HG02571 (cell line): Measurements from ENCODE around the gene HIBADH.

Experiments
- ATAC-seq: cut with Tn5 transposase; IDR thresholded peaks from one replicate; pipeline ENCODE4 v1.9.1; 2021; ENCODE audit warnings: mild to moderate bottlenecking, moderate library complexity; ENCODE audit not compliant: unreplicated experiment

The HIBADH gene

DNA sequence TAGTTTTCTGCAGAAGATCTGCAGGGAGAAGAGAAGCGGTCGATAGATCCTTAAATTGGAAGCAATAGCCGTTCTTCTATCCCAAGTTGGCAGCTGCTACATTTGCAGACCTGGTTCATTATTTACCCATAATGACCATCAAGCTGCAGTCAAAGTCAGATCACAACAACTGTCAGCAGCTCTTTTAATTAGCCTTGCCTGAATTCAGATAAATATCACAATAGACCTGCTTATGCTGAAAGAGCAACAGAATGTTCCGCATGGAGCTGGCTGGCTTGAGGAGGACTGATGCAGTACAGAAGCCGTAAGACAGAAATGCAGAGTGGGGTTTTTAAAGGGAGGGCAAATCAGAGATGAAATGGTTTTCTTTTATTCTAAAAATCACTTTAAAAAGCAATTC, 109.4 kb downstream of the HIBADH start:
- ATAC-seq = no peak

DNA sequence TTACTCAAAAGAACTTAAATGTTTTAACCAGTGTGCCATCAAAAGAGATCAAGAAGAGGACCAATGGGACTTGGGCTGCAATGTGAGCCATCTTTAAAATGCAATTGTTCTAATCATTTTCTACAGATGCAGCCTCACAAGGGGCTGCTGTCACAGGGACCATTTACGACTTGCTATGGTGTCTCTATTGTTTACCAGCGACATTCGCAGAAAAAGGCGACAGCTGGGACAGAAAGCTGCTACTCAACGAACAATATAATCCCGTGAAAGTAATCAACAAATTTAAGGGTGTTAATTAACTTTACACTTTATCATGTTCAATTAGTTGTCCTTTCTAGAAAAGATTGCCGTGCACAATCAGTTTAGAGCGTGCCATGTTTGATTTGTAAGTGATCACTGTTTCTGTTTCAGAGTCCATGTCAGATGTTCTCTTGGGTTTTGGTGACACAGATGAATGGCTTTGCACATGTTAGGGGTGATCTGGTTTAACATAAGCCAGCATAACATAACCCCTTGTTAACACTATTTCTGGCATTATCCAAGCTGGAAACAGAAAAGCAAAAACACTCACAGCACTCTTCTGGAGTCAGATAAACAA, 110.8 kb downstream of the HIBADH start:
- no peak for ATAC-seq

DNA sequence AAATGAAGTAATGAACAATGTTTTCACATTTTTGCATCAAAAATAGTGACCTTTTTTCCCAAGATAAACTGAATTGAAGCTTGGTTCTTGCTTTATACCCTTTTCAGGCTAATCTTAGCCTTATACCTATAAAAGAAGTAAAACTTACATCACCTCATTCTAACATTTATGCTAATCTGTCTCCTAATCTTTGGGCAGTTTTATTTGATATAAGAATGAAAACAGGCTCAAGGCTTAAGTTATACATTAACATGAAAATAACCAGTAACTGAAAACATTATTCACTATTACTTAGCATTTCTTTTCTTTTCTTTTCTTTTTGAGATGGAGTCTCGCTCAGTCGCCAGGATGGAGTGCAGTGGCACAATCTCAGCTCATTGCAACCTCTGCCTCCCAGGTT, 113.1 kb downstream of the HIBADH start:
- ATAC-seq = no peak

DNA sequence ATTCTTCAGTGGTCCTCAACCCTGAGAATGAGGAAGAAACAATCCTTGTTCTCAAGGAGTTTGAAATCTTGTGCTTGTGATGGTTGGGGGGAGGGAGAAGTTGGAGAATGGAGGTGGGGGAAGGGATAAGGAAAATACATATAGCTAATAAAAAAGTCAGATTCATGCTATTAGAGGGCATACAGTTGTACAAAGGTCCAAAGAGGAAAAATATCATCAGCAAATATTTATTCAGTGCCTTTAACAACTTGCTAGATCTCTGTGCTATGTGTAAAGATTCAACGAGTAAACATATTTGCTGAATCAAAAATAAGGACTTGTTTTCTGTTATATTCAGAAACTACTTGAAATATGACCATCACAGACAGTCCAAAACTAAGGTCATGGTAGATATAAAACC, 114.4 kb downstream of the HIBADH start:
- no peak for ATAC-seq

DNA sequence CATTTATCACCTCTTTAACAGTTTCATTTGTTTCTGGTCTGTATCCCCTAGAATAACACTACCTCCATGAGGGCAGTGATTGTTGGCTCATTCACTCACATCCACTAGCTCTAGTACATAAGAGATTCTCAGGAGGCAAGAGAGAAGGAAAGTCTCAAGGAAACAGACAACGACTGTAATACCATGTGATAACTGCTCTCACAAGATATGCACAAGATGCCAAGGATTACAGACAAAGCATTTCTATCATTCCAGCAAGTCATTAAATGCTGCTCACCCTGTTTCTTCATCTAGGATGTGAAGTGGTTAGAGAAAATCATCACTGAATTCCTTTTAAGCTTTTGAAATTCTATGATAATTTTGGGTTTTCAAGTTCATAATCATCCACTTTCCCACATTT, 115.3 kb downstream of the HIBADH start:
- ATAC-seq = no peak

DNA sequence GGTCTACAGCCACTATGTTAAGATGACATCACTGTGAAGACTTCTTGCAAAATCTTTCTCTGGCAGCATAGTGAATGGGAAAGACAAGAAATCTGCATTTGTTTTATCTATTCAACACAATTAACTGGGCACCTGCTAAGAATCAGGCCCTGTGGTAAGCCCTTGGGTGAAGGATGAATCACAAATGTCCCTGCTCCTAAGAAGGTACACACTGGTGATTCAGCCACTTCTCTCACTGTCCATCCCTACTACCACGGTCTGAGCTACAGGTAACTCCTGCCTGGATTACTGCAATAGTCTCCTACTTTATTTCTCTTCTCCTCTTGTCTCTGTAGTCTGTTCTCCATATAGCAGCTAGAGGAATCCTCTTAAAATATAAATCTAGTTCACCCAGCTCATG, 116.1 kb downstream of the HIBADH start:
- no peak for ATAC-seq

DNA sequence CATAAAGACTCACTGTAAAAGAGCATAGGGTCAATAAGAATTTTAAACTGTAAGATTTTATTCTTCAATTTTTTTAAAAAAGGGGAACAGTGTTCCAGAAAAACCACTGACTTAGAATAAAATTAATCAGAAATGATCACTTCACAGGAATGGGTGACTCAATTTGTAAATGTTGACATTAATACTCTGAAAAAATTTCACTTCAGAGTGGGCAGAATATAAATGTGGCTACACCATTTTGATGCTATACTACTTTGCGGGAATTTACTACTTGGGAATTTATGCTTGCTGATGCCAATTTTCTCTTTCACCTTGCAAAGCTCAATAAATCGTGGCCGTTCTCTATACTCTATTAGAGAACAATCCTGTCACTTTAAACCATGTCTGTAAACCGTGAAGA, 126.9 kb downstream of the HIBADH start:
- no peak for ATAC-seq

DNA sequence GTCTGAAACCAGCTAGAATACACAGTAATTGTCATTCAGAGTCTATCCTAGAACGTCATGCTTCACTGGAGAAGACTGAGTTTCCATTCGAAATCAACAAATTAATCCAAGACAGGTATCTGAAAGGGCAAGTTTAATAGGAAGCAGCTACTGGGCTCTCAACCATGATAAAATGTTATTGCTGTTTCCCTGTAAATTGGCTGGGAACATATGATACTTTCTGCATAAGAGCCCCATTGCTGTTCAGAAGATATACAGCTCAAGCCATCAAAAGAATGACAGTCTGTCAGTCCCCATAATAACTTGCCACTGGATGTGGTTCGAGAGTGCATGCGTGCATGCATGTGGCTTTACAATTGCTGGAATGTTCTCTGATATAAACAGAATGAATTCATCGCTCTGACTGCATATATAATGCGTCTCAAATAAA, 129.0 kb downstream of the HIBADH start:
- no peak for ATAC-seq

DNA sequence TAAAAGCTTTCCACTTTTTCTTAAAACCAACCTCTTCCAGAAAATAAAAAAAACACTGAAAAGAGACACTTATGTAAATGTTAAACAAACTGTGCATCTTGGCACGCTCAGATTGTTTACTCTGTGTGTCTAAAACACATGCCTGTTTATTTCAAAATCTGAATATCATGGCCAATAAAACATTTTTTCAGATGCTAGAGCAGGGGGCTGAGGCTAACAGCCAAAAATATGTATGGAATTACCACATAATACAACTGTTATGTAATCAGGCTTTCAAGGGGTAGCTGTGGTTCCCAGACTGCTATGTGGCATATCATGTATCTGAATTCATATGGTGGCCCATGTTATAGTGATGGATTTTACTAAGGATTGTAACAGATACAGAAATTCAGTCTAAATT, 130.4 kb downstream of the HIBADH start:
- no peak for ATAC-seq

DNA sequence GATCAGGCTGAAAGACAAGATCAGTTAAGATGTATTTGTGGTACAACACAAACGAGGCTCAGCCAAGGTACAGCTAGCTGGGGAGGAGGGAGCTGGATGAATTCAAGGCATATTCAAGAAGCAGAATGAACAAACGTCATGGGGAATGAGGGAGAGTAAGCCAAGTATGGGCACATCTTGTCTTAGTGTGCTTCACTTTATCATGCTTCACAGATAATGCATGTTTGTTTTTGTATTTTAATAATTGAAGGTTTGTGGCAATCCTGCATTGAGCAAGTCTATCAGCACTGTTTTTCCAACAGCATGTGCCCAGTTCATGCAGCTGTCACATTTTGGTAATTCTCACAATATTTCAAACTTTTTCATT, 135.4 kb downstream of the HIBADH start:
- ATAC-seq = no peak

DNA sequence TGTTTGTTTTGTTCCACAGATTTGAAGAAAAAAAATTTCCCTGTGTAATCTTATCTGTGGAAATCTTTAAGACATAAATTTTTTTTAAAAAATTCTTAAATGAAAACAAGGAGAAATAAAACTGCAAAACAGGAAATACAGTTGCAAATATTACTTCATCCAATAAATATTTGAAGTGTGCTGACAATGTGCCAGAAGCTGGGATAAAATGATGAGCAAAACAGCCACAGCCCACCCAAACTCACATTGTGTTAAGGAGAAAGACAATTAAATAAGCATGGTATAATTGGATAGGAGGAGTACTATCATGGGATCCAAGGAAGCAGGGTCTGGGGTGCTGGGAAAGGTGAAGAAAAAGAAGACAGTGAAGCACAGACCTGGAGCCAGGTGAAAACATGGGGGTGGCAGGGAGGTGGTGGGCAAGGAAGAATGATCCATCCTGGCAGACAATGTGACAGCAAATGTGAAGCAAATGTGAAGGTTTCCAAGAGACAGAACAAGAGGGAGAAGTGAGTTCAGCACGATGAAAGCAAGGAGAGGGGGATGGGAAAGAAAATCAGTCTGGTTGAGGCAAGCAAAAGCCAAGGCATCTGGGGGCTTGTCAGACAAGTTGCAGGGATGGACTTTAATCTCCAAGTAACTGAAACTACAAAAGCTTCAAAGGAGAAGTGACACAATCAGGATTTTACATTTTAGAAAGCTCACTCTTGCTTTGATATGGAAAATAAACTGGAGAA, 135.9 kb downstream of the HIBADH start:
- ATAC-seq = no peak

DNA sequence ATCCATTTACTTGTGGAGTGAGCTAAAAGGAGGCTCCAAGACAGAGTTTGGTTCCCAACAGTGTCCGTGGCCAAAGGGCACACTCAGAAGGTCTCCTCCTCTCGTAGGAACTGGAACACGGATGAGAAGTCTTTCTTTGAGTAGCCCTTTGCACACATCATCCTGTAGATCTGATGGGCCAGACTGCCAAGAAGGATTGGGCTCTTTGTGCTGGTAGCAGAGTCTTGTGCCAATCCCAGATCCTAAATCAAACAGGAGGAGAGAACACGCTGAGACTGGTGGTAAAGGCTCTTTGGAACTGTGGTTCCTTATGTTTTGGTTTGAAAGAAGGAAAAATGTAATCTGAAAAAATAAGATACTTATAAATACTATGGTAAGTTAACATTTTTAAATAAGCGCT, 136.6 kb downstream of the HIBADH start:
- no peak for ATAC-seq

DNA sequence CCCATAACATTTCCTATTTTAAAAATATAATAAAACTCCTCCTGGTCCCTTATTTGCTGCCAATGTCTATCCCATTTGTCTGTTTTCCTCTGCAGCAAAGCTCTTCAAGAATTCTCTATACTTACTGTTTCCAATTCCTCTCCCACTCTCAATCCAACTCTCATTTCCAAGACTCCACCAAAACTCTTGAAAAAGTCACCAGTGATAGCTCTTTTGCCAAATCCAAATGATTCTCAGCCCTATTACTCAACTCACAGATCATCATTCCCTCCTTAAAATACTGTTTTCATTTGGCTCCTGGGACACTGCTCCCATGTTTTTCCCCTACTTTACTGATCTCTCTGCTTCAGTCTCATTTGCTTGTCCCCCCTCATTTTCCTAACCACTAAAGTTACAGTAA, 139.4 kb downstream of the HIBADH start:
- ATAC-seq = no peak

DNA sequence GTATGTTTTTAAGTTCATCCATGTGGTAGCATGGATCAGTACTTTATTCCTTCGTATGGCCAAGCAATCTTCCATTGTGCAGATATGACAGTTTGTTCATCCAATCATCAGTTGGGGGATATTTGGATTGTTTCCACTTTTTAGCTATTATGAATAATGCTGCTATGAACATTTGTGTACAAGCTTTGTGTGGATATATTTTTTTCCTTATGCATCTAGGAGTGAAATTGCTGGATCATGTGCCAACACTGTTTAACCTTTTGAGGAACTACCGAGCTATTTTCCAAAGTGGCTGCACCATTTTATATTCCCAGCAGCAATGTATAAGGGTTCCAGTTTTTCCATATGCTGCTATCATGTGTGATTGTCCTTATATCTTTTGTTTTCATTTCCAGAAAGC, 140.1 kb downstream of the HIBADH start:
- ATAC-seq = no peak

DNA sequence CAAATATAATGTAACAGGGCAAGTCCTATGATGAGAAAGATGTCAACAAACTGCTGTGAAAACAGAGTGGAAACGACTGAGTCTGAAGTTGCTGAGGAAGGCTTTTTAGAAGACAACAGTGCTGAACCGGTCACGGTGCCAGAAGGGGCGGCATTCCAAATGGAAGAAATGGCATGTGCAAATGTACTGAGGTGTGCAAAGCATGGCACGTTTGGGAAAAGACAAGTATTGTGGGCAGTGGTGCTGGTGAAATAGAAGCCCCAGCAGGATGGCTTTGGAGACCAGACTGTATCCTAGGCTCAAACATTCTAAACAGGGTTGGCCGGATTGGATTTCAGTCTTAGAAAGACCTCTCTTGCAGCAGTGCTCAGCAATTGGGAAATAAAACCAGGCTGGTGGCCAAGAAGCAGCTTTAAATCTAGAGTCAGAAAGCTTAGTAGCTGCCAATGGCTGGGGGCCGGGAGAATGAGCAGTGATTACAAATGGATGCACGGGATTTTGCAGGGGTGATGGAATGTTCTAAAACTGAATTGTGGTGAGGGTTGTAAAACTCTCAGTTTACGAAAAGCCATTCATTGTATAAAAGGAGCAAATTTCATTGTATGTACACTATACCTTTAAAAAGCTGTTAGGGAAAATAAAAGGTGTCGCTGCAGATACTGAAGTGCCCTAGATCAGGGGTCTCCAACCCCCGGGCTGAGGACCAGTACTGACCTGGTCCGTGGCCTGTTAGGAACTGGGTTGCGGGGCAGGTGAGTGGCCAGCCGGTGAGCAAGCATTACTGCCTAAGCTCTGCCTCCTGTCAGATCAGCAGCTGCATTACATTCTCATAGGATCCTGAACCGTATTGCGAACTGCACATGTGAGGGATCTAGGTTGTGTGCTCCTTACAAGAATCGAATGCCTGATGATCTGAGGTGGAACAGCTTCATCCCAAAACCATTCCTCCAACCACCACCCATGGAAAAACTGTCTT, 141.6 kb downstream of the HIBADH start:
- ATAC-seq = no peak

DNA sequence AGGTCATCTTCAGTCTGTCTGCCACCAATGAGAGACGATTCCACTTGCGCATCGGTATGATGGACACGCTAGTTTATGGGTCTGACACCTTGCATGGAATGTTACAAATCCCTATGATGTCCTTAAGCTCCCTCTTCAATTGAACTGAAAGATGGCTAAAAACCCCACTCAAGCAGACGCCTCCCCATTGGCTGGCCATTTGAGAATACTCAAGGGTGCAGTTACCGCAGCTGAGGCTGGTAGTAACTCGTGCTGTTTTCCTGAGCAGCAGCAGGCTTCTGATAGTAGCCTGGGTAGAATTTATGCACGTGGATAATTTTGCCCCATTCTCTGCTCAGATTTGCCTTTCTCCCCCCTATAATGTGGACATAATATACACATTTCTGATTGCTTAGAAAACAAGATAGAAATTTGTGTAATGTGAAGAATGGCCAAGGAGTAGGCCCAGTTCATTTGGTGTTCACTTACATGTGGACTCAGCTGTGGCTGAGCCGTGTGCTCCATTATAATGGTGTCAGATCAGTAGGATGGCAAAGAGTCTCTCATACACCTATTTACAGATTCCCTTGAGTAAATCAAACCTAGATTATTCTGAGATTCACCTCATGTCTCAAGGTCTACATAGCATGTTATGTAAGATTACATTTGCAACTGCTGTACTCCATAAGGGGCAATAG, 142.8 kb downstream of the HIBADH start:
- ATAC-seq = no peak

DNA sequence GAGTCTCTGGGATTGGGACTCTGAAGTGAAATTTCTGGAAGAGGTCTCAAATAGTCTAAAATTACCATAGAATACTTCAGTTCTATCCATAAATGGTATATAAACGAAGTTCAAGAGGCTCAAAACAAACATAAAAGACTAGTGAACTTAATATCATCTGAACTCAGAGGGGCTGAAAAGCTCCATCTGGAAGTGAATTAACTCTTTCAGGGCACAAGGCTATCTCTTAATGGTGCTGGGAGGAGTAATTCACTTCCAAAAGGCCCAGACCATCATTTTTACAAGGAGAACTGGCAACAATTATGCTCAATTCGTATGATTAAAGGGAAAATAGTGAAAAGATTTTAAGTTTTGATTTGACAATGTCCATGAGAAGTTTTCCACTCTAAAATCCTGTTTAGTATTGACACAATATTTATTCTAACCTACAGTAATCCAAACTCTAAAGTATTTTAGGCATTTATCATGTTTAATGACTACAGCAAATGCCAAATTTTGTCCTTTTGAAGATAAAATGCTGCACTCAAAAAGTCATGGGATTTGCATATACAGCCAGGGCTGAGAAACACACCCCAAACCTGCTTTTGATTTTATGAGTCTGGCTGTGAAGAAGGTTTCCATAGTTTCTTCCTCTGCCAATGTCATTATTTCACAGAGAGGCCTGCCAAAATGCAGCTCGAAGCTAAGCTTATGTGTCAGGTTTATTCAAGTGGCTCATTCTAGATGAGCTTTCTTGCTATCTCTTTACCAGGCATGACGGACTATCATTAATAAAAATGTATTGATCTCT, 143.9 kb downstream of the HIBADH start:
- ATAC-seq = no peak

DNA sequence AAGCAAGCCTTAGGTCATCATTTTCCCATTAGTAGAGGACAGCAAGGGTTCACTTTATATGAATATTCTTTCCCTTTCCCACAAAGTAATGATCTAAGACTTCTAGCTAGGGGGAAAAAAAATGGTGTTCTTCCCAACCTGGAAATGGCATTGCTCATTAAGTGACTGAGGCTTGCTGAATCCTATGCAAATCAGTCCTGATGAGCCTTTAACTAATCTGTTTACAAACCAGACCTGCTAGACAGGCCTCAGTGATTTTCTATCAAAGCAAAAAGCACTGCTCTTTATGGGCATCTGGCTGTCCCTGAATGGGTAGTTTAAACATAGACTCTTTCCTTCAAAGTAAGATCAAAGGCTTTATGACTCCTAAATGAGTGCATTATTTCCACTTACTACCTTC, 146.3 kb downstream of the HIBADH start:
- ATAC-seq = no peak

DNA sequence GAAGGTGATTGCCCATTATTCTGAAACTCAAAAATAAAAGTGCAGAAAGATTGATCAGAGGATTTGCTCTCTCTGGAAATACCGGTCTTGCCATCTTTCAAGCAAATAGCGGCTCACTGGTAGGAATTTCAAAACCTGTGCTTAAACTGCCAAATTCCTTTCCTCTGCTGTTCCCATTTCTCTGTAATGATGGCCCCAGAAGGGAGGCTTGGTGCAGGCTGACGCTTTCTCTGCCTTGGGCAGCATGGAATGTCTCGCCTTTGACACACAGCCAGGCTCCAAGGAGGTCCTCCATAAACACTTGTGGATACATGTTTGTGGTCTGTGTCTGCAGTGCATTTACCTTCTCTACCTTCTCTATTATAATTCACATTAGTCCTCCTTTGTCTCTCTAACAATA, 146.8 kb downstream of the HIBADH start:
- no peak for ATAC-seq

DNA sequence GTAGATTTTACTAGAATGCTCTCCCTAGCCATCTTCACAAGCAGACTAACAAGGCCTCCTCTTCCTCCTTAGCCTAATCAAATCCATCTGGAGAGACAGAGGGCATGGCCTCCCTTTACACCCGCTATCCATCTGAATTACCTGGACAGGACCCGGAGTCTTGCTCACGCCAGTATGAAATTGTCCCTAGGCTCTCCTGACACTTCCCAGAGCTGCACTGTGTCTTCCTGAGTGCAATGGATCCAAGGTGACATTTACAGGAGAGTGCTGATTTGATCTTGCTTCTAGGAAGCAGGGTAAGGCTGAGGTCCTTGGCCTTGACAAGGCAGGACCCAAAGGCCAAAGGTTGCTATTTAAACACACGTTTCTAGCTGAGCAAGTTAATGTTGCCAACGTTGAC, 147.8 kb downstream of the HIBADH start:
- no peak for ATAC-seq
